ENCODE measurements around the gene GRAP2.

- no peak for TF ChIP-seq CTCF (IDR thresholded peaks at IDR 0.05)
- TF ChIP-seq POLR2A (IDR thresholded peaks at IDR 0.05) = no peak
These were observed 78.6 kb downstream of the GRAP2 start for GRCh38 chr22:39979458-39979857.
